Transverse colon (tissue), 4 donors: ENCODE measurements around the gene KRTAP12-1. TPM values are rescaled to one million over a fixed set of nuclear protein-coding genes. Genes with fewer than 3 reads are reported as not detected.

Source experiments
- DNase-seq: peaks from one replicate; pipeline ENCODE4 v3.0.0-alpha.2; 2019
- H3K27ac ChIP-seq, 4 donors: fragments of 200-600 bp; sonication (generic); 2 replicates each; pipeline ENCODE4 v1.5.1; 2016 to 2018; ENCODE audit warnings: inconsistent platforms in 4 of 4
- H3K27me3 ChIP-seq: fragments of 200-600 bp; sonication (generic); 2 replicates; pipeline ENCODE4 v1.5.1; 2017; ENCODE audit warnings: inconsistent platforms
- H3K36me3 ChIP-seq, 4 donors: fragments of 200-600 bp; sonication (generic); 2 replicates each; pipeline ENCODE4 v1.5.1; 2017 to 2019; ENCODE audit warnings: inconsistent platforms in 4 of 4
- H3K4me1 ChIP-seq, 4 donors: fragments of 200-600 bp; sonication (generic); 2 replicates each; pipeline ENCODE4 v1.5.1; 2017 to 2020; ENCODE audit warnings: inconsistent platforms in 4 of 4
- H3K4me3 ChIP-seq, 4 donors: fragments of 200-600 bp; sonication (generic); 1 replicate in 1 of 4; 2 replicates in 3 of 4; pipeline versions ENCODE4 v1.5.1 to v1.6.1; 2017 to 2019; ENCODE audit warnings: inconsistent platforms in 4 of 4
- H3K9me3 ChIP-seq, 2 donors: fragments of 200-600 bp; sonication (generic); 2 replicates each; pipeline ENCODE4 v1.5.1; 2017 to 2019; ENCODE audit warnings: inconsistent platforms in 2 of 2
- CTCF ChIP-seq, 5 experiments: fragments of 200-600 bp in 3 of 5; fragments of 450-650 bp in 2 of 5; sonication (generic) in 3 of 5; IDR thresholded peaks; 1 replicate in 2 of 5; 2 replicates in 3 of 5; pipeline ENCODE4 v1.5.1; 2016 to 2017; ENCODE audit warnings: antibody characterized with exemption in 5 of 5, inconsistent platforms in 3 of 5, mild to moderate bottlenecking in 2 of 5, moderate library complexity in 1 of 5
- EP300 ChIP-seq: sonication (generic); formaldehyde crosslinking; IDR thresholded peaks from one replicate; pipeline ENCODE4 v1.6.1; 2017; ENCODE audit warnings: antibody characterized with exemption, low read depth
- POLR2A ChIP-seq: fragments of 450-650 bp; IDR thresholded peaks from one replicate; pipeline ENCODE4 v1.6.1; 2016; ENCODE audit warnings: antibody characterized with exemption, mild to moderate bottlenecking, moderate library complexity
- POLR2AphosphoS5 ChIP-seq, 3 donors: sonication (generic); formaldehyde crosslinking; IDR thresholded peaks; one replicate each; pipeline ENCODE4 v1.6.1; 2016; ENCODE audit warnings: antibody characterized with exemption in 3 of 3
- WGBS, 2 donors: methylation state at CpG; one replicate each; pipeline ENCODE4 v1.1.5; 2018; ENCODE audit warnings: low coverage in 1 of 2; 5-methylcytosine and 5-hydroxymethylcytosine counted together
- in situ Hi-C, 4 donors: fragments of 200-750 bp; cut with MboI; loops; one replicate each; pipeline versions ENCODE4 v1.15.0 to v1.15.1; 2017; ENCODE audit warnings: low sequenced_read_pairs in 3 of 4, low pct_ligation_motif_present in 1 of 4, low pct_unique_long_range_greater_than_20kb in 1 of 4
- intact Hi-C: fragments of 100-400 bp; cut with DNase I; formaldehyde crosslinking; loops from one replicate; pipeline ENCODE4 v1.15.1; 2023; ENCODE audit warnings: low total_unique reads
- total RNA-seq, 4 donors: library from RNA; depleted of rRNA; stranded (reverse); fragments of >200 nt; gene quantifications; one replicate each; pipeline ENCODE4 v1.1.0, GENCODE V29; 2016

The KRTAP12-1 gene
- total RNA-seq, 4 donors from 2014 or later: not detected

DNA sequence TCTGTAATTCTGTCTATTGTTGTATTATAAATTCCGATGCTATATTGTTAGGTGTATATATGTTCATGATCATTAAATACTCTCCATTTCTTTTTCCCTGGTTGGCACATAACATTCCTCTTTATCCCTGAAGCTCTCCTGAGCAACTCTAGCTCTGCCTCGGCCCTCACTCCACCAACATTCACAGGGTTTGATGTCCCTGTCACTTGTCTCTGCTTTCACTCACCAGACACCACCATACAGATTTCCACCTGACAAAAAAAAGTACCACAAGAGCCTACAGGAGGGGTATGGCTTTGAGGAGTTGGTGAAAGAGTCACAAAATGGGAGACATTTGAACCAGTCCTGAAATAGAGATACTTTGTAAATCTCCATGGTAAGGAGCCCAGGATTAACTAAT lies 38.2 kb upstream of the KRTAP12-1 start:
- Histone ChIP-seq H3K36me3 (no peaks in the 10 kb centered on the region), H3K27ac (no peak overlapping the region), H3K9me3 (no peaks in the 10 kb centered on the region), H3K4me1 (peaks cover 0 to 12% (median 3%) of the 10 kb centered on the region in 4 donors), H3K4me3 (no peak overlapping the region), H3K27me3 (peaks cover 77% of the 10 kb centered on the region)
- intact Hi-C loops (no loop called here), in situ Hi-C loops (no loop called here)
- TF ChIP-seq CTCF (IDR thresholded peaks at IDR 0.05) (no peak), EP300 (no peak), POLR2AphosphoS5 (IDR thresholded peaks at IDR 0.05) (no peak)
- no peak for DNase-seq
- 75 to 82% methylated on average over 2 of the region's 2 CpGs for WGBS, 2 donors

GRCh38 chr21:44718571-44718970 lies 36.6 kb upstream of the KRTAP12-1 start:
- intact Hi-C loops (no loop called here), in situ Hi-C loops (no loop called here)
- Histone ChIP-seq H3K9me3 (no peaks in the 10 kb centered on the region), H3K4me1 (peaks cover 0 to 8% (median 2%) of the 10 kb centered on the region in 4 donors), H3K4me3 (no peak overlapping the region), H3K36me3 (no peaks in the 10 kb centered on the region), H3K27me3 (peaks cover 76% of the 10 kb centered on the region), H3K27ac (no peak overlapping the region)
- TF ChIP-seq CTCF (IDR thresholded peaks at IDR 0.05): no peak
- TF ChIP-seq EP300: no peak
- no peak for TF ChIP-seq POLR2AphosphoS5 (IDR thresholded peaks at IDR 0.05)
- no peak for TF ChIP-seq POLR2A
- WGBS, 2 donors: 41 to 62% methylated on average over 5 to 6 of the region's 6 CpGs
- DNase-seq: no peak

DNA sequence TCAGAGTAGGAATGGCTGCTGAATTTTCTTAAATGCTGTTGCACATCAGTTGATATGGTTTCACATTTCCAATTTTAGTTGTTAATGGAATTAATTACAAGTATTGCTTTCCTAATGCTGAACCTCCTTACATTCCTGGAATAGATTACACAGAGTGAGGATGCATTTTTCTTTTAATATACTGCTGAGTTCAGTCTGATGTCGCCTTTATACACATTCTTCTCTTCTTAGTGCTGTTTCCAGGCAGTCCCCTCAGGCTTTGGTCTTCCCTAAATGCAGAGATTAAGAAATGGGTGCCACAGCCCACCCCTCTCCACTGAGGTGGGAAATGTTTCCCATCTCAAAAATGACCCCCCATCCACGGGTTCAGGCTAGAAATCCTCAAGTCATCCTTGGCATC lies 36.1 kb upstream of the KRTAP12-1 start:
- DNase-seq: no peak
- no peak for TF ChIP-seq POLR2AphosphoS5 (IDR thresholded peaks at IDR 0.05)
- no peak for TF ChIP-seq EP300
- no peak for TF ChIP-seq CTCF (IDR thresholded peaks at IDR 0.05)
- TF ChIP-seq POLR2A: no peak
- Histone ChIP-seq H3K4me1 (peaks cover 0 to 3% (median 0%) of the 10 kb centered on the region in 4 donors), H3K9me3 (no peaks in the 10 kb centered on the region), H3K4me3 (no peak overlapping the region), H3K27ac (no peak overlapping the region), H3K27me3 (peaks cover 76% of the 10 kb centered on the region), H3K36me3 (no peaks in the 10 kb centered on the region)
- in situ Hi-C loops: no loop called here
- intact Hi-C loops: no loop called here
- 44% methylated on average over 1 to 2 of the region's 2 CpGs for WGBS, 2 donors

DNA sequence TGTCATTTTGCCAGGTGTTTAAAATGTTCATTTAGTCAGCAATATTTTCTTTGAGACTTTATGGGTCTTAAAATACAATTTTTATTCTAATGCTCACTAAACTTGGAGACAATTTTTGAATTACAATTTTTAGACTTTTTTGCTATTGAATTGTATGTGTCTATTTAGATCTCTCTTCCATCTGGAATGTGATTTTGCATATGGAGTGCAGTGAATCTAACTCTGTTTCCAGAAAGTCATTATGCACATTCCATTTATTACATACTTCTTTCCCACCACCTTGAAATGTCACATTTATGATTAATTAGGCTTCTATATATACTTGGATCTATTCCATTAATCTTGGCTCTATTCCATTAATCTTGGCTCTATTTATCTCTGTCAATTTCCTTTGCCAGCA lies 35.0 kb upstream of the KRTAP12-1 start:
- H3K27me3 ChIP-seq: peaks cover 78% of the 10 kb centered on the region
- no peaks in the 10 kb centered on the region for H3K4me1 ChIP-seq
- no peak overlapping the region for H3K4me3 ChIP-seq
- TF ChIP-seq POLR2A: no peak
- TF ChIP-seq POLR2AphosphoS5 (IDR thresholded peaks at IDR 0.05): no peak
- no peak for DNase-seq
- no peaks in the 10 kb centered on the region for H3K36me3 ChIP-seq
- intact Hi-C loops (no loop called here), in situ Hi-C loops (no loop called here)
- no peak overlapping the region for H3K27ac ChIP-seq
- H3K9me3 ChIP-seq: no peaks in the 10 kb centered on the region

- no peaks in the 10 kb centered on the region for H3K36me3 ChIP-seq
- intact Hi-C loops: no loop called here
- H3K9me3 ChIP-seq: no peaks in the 10 kb centered on the region
- no peak overlapping the region for H3K4me3 ChIP-seq
- 10 to 42% methylated on average over 4 to 8 of the region's 8 CpGs for WGBS, 2 donors
- peaks cover 80% of the 10 kb centered on the region for H3K27me3 ChIP-seq
- H3K27ac ChIP-seq: no peak overlapping the region
- in situ Hi-C loops: no loop called here
- TF ChIP-seq POLR2AphosphoS5 (IDR thresholded peaks at IDR 0.05) (no peak), EP300 (no peak), CTCF (IDR thresholded peaks at IDR 0.05) (no peak), POLR2A (no peak)
- no peak for DNase-seq
- H3K4me1 ChIP-seq: peaks cover 0 to 4% (median 0%) of the 10 kb centered on the region in 4 donors
These were observed 32.9 kb upstream of the KRTAP12-1 start for GRCh38 chr21:44714905-44715304.
